HepG2 (cell line): ENCODE data around the gene GTF2F2.

ENCODE experiments used
- HNRNPH1 ChIP-seq: fragments of 200-400 bp; formaldehyde crosslinking; optimal IDR thresholded peaks from 2 replicates; pipeline ENCODE3; 2017; ENCODE audit warnings: mild to moderate bottlenecking, low read depth, low read length
- KMT2B ChIP-seq: IDR thresholded peaks from 2 replicates; pipeline ENCODE4 v1.6.1; 2016; ENCODE audit warnings: missing genetic modification reagents, missing compliant biosample characterization
- MED1 ChIP-seq: sonication (generic); formaldehyde crosslinking; IDR thresholded peaks from 2 replicates; pipeline ENCODE4 v1.4.0; 2020; ENCODE audit warnings: missing genetic modification reagents
- MYNN ChIP-seq: sonication (generic); formaldehyde crosslinking; IDR thresholded peaks from 2 replicates; pipeline ENCODE4 v1.4.0; 2020; ENCODE audit warnings: mild to moderate bottlenecking, low read depth, missing genetic modification reagents
- SMAD1 ChIP-seq: sonication (generic); formaldehyde crosslinking; IDR thresholded peaks from 2 replicates; pipeline ENCODE4 v1.4.0; 2020; ENCODE audit warnings: missing genetic modification reagents, low read depth, mild to moderate bottlenecking, borderline replicate concordance
- ZNF121 ChIP-seq: sonication (generic); formaldehyde crosslinking; IDR thresholded peaks from 2 replicates; pipeline ENCODE4 v1.5.0; 2020; ENCODE audit warnings: mild to moderate bottlenecking, missing genetic modification reagents
- ZNF224 ChIP-seq: sonication (generic); formaldehyde crosslinking; IDR thresholded peaks from 2 replicates; pipeline ENCODE4 v1.5.0; 2020; ENCODE audit warnings: mild to moderate bottlenecking, missing genetic modification reagents
- ZNF274 ChIP-seq: sonication (generic); formaldehyde crosslinking; IDR thresholded peaks from 2 replicates; pipeline ENCODE4 v1.5.1; 2020; ENCODE audit warnings: mild to moderate bottlenecking, missing genetic modification reagents

DNA sequence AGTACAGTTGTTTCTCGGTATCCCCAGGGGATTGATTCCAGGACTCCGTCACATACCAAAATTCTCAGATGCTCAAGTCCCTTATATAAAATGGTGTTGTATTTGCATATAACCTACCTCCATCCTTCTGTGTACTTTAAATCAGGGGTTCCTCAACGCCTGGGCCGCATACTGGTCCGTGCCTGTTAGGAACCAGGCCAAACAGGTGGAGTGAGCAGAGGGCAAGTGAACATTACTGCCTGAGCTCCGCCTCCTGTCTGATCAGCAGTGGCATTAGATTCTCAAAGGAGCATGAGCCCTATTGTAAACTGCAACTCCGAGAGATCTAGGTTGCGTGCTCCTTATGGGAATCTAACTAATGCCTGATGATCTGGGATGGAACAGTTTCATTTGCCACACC lies 122.8 kb downstream of the GTF2F2 start:
- no peak for TF ChIP-seq KMT2B (CRISPR knock-in tag)
- TF ChIP-seq MYNN (CRISPR knock-in tag) = no peak
- TF ChIP-seq MED1 (CRISPR knock-in tag) = no peak
- TF ChIP-seq ZNF274 (CRISPR knock-in tag) = no peak
- TF ChIP-seq SMAD1 = no peak
- no peak for TF ChIP-seq ZNF224
- TF ChIP-seq HNRNPH1 = no peak
- TF ChIP-seq ZNF121 (CRISPR knock-in tag) = no peak
